HepG2 (cell line): ENCODE data around the gene APBB2. TPM values are rescaled to one million over a fixed set of nuclear protein-coding genes. Genes with fewer than 3 reads are reported as not detected.
A peak's percentile ranks its signal among the peaks of the same experiment; 100 is the strongest.

ENCODE experiments used
- AFF4 ChIP-seq: sonication (generic); formaldehyde crosslinking; IDR thresholded peaks from 2 replicates; pipeline ENCODE4 v1.4.0; 2020; ENCODE audit warnings: missing genetic modification reagents
- AKAP8 ChIP-seq: sonication (generic); formaldehyde crosslinking; IDR thresholded peaks from 2 replicates; pipeline ENCODE4 v1.5.1; 2020; ENCODE audit warnings: mild to moderate bottlenecking, missing genetic modification reagents
- ATF2 ChIP-seq: sonication (generic); formaldehyde crosslinking; IDR thresholded peaks from 2 replicates; pipeline ENCODE4 v1.4.0; 2020; ENCODE audit warnings: missing genetic modification reagents
- ATF5 ChIP-seq: sonication (generic); formaldehyde crosslinking; IDR thresholded peaks from 2 replicates; pipeline ENCODE4 v1.4.0; 2020; ENCODE audit warnings: mild to moderate bottlenecking, low read depth, missing genetic modification reagents
- BORCS8-MEF2B ChIP-seq: sonication (generic); formaldehyde crosslinking; IDR thresholded peaks from 2 replicates; pipeline ENCODE4 v1.8.0; 2022; ENCODE audit warnings: mild to moderate bottlenecking, missing genetic modification reagents
- KAT8 ChIP-seq: IDR thresholded peaks from 2 replicates; pipeline ENCODE4 v1.6.1; 2016; ENCODE audit warnings: missing genetic modification reagents, missing compliant biosample characterization
- NR1H2 ChIP-seq: sonication (generic); formaldehyde crosslinking; IDR thresholded peaks from 2 replicates; pipeline ENCODE4 v1.8.1; 2022; ENCODE audit warnings: low read depth, missing genetic modification reagents, borderline replicate concordance
- TCF7L2 ChIP-seq: IDR thresholded peaks from 2 replicates; pipeline ENCODE4 v1.6.1; 2011; ENCODE audit warnings: mild to moderate bottlenecking, low read depth, low read length, moderate library complexity
- ZBTB10 ChIP-seq: sonication (generic); formaldehyde crosslinking; IDR thresholded peaks from 2 replicates; pipeline ENCODE4 v1.4.0; 2020; ENCODE audit warnings: missing genetic modification reagents, borderline replicate concordance
- ZBTB4 ChIP-seq: sonication (generic); formaldehyde crosslinking; IDR thresholded peaks from 2 replicates; pipeline ENCODE4 v1.4.0; 2020; ENCODE audit warnings: missing genetic modification reagents, mild to moderate bottlenecking, borderline replicate concordance
- ZMAT5 ChIP-seq: sonication (generic); formaldehyde crosslinking; IDR thresholded peaks from 2 replicates; pipeline ENCODE4 v1.5.0; 2020; ENCODE audit warnings: mild to moderate bottlenecking, low read depth, missing genetic modification reagents, borderline replicate concordance
- ZNF766 ChIP-seq: sonication (generic); formaldehyde crosslinking; IDR thresholded peaks from 2 replicates; pipeline ENCODE4 v1.5.0; 2020; ENCODE audit warnings: missing genetic modification reagents, borderline replicate concordance
- ZNF773 ChIP-seq: sonication (generic); formaldehyde crosslinking; IDR thresholded peaks from 2 replicates; pipeline ENCODE4 v1.4.0; 2020; ENCODE audit warnings: missing genetic modification reagents, borderline replicate concordance
- ZNF790 ChIP-seq: sonication (generic); formaldehyde crosslinking; IDR thresholded peaks from 2 replicates; pipeline ENCODE4 v1.8.0; 2022; ENCODE audit warnings: missing genetic modification reagents, mild to moderate bottlenecking, borderline replicate concordance
- polyA plus RNA-seq, 8 experiments: library from polyadenylated mRNA; depleted of rRNA in 3 of 8; stranded (reverse) in 7 of 8; unstranded in 1 of 8; fragments of >200 nt; fragmentation: Illumina TruSeq in 4 of 8; extraction: Trizol in 4 of 8; gene quantifications; 2 replicates each; pipeline versions ENCODE4 v1.2.1 to v1.2.3, GENCODE V29; 2011 to 2016; ENCODE audit warnings: low read depth in 4 of 8, missing spikeins in 1 of 8, mixed read lengths in 1 of 8; ENCODE audit not compliant: insufficient read depth in 1 of 8
- total RNA-seq, 5 experiments: library from RNA; depleted of rRNA; stranded (reverse); fragments of >200 nt; fragmentation: Illumina TruSeq; extraction: Trizol; gene quantifications; 2 replicates each; pipeline ENCODE4 v1.2.3, GENCODE V29; 2016; ENCODE audit warnings: low read depth in 1 of 5

APBB2 gene
- total and polyA plus RNA-seq, 2 of the 13 experiments (the other 11 are each of a cell fraction or from before 2014, with no cell fraction given): 11.7 to 17.0 TPM

GRCh38 chr4:41216294-41217019 is 2.1 kb upstream of the APBB2 start (continued):
- TF ChIP-seq ZNF790: no peak
- no peak for TF ChIP-seq ZMAT5 (CRISPR knock-in tag)
- TF ChIP-seq AFF4 (CRISPR knock-in tag): no peak
- peak; percentile 92 for TF ChIP-seq KAT8 (CRISPR knock-in tag)
- TF ChIP-seq BORCS8-MEF2B (CRISPR knock-in tag): peak; percentile 85
- TF ChIP-seq ZBTB4 (CRISPR knock-in tag): no peak
- TF ChIP-seq ZBTB10 (CRISPR knock-in tag): peak; percentile 61; the same call in 1 of the 2 replicates
- no peak for TF ChIP-seq TCF7L2
- TF ChIP-seq NR1H2: no peak
- TF ChIP-seq ATF5: no peak
- peak; percentile 85 for TF ChIP-seq ATF2 (CRISPR knock-in tag)
- TF ChIP-seq ZNF766 (CRISPR knock-in tag): peak; percentile 85; the same call in 1 of the 2 replicates
- TF ChIP-seq ZNF773: no peak
- no peak for TF ChIP-seq AKAP8
